UCSD-AML1 (cell line): ENCODE data around the gene CUL1.

Experiments
- DNase-seq: peaks from one replicate; lab custom pipeline; 2025; ENCODE audit not compliant: unreplicated experiment; lab: John Stamatoyannopoulos, UW

The CUL1 gene

DNA sequence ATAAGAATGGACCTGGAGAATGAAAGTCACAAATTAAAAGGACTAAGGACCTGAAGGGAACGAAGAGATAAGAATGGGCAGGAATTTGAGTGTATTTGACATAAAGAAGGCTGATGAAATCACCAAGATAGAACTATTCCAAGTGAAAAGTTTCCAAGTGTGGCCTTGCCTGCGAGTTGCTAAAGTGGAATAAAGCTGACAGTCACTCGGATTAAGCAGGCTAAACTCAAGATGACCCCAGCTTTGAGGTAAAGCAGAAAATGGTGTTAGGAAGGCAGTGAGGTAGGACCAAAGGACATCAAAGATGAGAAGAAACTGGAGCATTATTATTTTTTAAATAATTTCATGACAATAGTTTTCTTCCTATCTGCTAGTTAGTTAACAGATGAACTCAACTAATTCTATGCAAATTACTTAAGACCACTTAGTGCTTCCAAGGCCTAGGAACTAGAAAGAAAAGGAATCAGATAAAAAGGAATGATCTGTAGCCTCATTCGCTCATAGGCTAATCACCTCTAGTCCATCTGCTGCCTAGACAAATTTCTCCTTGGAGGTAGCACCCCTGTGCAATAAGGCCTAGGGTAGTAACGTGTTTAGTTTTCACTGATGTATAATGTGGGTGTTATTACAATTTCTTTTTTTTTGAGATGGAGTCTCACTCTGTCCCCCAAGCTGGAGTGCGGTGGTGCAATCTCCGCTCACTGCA lies 150.8 kb downstream of the CUL1 start:
- DNase-seq: no peak

DNA sequence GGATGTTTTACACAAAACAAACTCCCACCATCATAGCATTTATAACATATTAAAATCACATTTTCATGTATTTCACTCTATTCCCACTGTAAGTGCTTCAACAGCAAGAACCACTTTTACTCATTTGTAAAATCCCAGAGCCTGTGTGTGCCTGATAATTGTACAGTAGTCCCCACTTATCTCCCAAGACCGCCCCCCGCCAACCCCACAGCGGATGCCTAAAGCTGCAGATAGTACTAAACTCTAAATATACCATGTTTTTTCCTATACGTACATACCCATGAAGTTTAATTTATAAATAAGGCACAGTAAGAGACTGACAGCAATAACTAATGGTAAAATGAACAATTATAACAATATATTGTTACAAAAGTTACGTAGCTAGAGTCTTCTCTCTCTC lies 151.9 kb downstream of the CUL1 start:
- DNase-seq: no peak
